GM21619 (cell line): Measurements from ENCODE around the gene UBR4.

ENCODE experiments used
- ATAC-seq: cut with Tn5 transposase; IDR thresholded peaks from one replicate; pipeline ENCODE4 v1.9.1; 2021; ENCODE audit not compliant: unreplicated experiment

The UBR4 gene

GRCh38 chr1:19096990-19097389, 113.1 kb downstream of the UBR4 start:
- ATAC-seq = no peak

- ATAC-seq = no peak
Observed at GRCh38 chr1:19096036-19096833, 113.8 kb downstream of the UBR4 start.

GRCh38 chr1:19091196-19091953, 118.7 kb downstream of the UBR4 start:
- no peak for ATAC-seq

- no peak for ATAC-seq
Observed at GRCh38 chr1:19089524-19089923, 120.5 kb downstream of the UBR4 start.

GRCh38 chr1:19088717-19089442, 121.2 kb downstream of the UBR4 start:
- ATAC-seq = no peak

- no peak for ATAC-seq
Observed at GRCh38 chr1:19087737-19088594, 122.1 kb downstream of the UBR4 start.

- ATAC-seq = no peak
Observed at GRCh38 chr1:19087017-19087736, 122.9 kb downstream of the UBR4 start.

- ATAC-seq = no peak
Observed at GRCh38 chr1:19086176-19086875, 123.7 kb downstream of the UBR4 start.

- ATAC-seq = no peak
Observed at GRCh38 chr1:19084206-19084738, 125.8 kb downstream of the UBR4 start.

- no peak for ATAC-seq
Observed at GRCh38 chr1:19083081-19083480, 127.0 kb downstream of the UBR4 start.

GRCh38 chr1:19081218-19081893, 128.7 kb downstream of the UBR4 start:
- ATAC-seq = no peak

GRCh38 chr1:19080721-19081120, 129.3 kb downstream of the UBR4 start:
- ATAC-seq = no peak

GRCh38 chr1:19079541-19080472, 130.3 kb downstream of the UBR4 start:
- ATAC-seq = no peak

- no peak for ATAC-seq
Observed at GRCh38 chr1:19078536-19078935, 131.5 kb downstream of the UBR4 start.

GRCh38 chr1:19076841-19077616, 133.0 kb downstream of the UBR4 start:
- no peak for ATAC-seq

- no peak for ATAC-seq
Observed at GRCh38 chr1:19074902-19075721, 135.0 kb downstream of the UBR4 start.
